Measurements from ENCODE around the gene CFAP20.

CFAP20 gene

GRCh38 chr16:58126451-58126961, 2.7 kb downstream of the CFAP20 start:
- no peak for DNase-seq (ENCODE audit: low read depth)
- H3K4me3 ChIP-seq (ENCODE audit: low read depth, low read length), result peak overlapping the region; percentile 21

- DNase-seq (ENCODE audit: low read depth), result no peak
- no peak overlapping the region for H3K4me3 ChIP-seq (ENCODE audit: low read depth, low read length)
Observed at GRCh38 chr16:58125781-58126335, 3.3 kb downstream of the CFAP20 start.

DNA sequence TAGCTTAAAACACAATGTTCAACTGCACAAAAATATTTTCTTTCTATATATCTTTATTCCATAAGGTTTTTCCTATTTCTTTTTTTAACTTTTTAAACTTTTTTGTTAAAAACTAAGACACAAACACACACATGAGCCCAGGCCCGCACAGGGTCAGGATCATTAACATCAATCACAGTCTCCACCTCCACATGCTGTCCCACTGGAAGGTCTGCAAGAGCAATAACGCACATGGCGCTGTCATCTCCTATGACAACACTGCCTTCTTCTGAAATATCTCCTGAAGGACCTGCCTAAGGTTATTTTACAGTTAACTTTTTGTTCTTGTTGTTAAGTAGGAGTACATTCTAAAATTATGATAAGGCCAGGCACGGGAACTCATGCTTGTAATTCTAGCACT, 4.1 kb downstream of the CFAP20 start:
- DNase-seq (ENCODE audit: low read depth), result no peak
- H3K4me3 ChIP-seq (ENCODE audit: low read depth, low read length), result no peak overlapping the region

DNA sequence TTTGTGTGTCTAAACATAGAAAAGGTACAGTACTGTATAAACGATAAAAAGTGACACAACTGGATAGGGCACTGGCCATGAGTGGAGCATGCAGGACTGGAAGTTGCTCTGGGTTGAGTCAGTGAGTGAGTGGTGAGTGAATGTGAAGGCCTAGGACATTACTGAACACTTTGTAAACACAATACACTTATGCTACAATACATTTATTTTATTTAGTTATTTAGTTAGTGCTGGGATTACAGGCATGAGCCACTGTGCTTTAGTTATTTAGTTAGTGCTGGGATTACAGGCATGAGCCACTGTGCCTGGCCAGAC, 4.6 kb downstream of the CFAP20 start:
- DNase-seq (ENCODE audit: low read depth), result no peak
- no peak overlapping the region for H3K4me3 ChIP-seq (ENCODE audit: low read depth, low read length)

- no peak overlapping the region for H3K4me3 ChIP-seq (ENCODE audit: low read depth, low read length)
- no peak for DNase-seq (ENCODE audit: low read depth)
Observed at GRCh38 chr16:58123896-58124600, 5.1 kb downstream of the CFAP20 start.

- H3K4me3 ChIP-seq (ENCODE audit: low read depth, low read length), result no peak overlapping the region
- no peak for DNase-seq (ENCODE audit: low read depth)
Observed at GRCh38 chr16:58121132-58121531, 8.0 kb downstream of the CFAP20 start.

DNA sequence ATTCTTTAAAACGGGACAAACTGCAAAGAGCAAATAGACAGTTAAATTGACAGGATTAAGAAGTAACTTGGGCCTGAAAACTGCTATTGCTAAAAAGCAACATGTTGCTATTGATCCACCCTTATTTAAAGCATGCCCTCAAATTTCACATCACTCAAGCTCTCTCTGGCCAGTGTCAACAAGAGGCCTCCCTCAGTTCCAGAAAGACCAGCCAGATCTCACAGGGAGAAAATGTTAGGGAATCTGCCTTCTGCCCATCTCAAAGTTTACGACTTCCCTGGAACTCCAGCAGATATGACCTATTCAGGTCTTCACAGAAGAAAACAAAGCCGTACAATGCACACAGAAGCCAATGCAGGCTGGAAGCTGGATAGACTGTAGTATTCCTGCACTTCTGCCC, 8.9 kb downstream of the CFAP20 start:
- H3K4me3 ChIP-seq (ENCODE audit: low read depth, low read length), result no peak overlapping the region
- DNase-seq (ENCODE audit: low read depth), result no peak

- DNase-seq (ENCODE audit: low read depth), result no peak
- no peak overlapping the region for H3K4me3 ChIP-seq (ENCODE audit: low read depth, low read length)
Observed at GRCh38 chr16:58119509-58119845, 9.7 kb downstream of the CFAP20 start.

GRCh38 chr16:58118801-58119508, 10.2 kb downstream of the CFAP20 start:
- DNase-seq (ENCODE audit: low read depth), result no peak
- H3K4me3 ChIP-seq (ENCODE audit: low read depth, low read length), result no peak overlapping the region

- no peak overlapping the region for H3K4me3 ChIP-seq (ENCODE audit: low read depth, low read length)
- DNase-seq (ENCODE audit: low read depth), result no peak
Observed at GRCh38 chr16:58116529-58116928, 12.7 kb downstream of the CFAP20 start.

DNA sequence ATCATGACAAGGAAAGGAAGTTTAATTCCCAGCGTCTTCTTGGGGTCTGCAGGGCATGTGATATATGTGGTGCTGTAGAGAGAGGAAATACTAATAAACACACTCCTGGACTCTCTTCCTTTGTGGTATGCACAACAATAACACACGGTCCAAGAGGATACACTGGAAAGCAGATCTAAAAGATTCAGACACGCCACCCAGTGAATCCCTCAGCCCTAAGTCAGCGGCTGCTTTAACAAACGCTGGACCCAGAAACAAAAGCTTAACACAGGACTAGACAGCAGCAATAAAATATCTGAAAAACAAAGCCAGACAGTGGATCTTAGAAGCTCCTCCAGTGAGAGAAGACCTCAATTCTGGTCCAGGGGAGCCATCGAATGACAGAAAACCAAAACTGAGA, 13.1 kb downstream of the CFAP20 start:
- no peak for DNase-seq (ENCODE audit: low read depth)
- H3K4me3 ChIP-seq (ENCODE audit: low read depth, low read length), result no peak overlapping the region

GRCh38 chr16:58114827-58115825, 14.1 kb downstream of the CFAP20 start:
- DNase-seq (ENCODE audit: low read depth), result no peak
- H3K4me3 ChIP-seq (ENCODE audit: low read depth, low read length), result no peak overlapping the region

DNA sequence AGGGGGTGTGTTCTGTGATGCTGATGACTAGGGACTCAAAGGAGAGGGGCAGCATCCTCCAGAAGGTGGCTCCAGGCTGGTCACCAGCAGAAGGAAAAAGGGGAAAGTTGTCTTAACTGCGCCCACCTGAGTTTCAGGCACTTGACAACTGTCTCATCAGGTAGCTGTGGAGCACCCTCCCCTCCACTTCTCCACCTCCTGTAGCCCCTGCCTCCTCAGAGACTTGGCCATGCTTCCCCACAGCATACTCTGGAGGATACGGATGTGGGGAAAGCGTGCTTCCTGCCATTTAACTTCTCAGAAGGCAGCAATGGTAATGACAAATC, 17.9 kb downstream of the CFAP20 start:
- no peak overlapping the region for H3K4me3 ChIP-seq (ENCODE audit: low read depth, low read length)
- DNase-seq (ENCODE audit: low read depth), result no peak

DNA sequence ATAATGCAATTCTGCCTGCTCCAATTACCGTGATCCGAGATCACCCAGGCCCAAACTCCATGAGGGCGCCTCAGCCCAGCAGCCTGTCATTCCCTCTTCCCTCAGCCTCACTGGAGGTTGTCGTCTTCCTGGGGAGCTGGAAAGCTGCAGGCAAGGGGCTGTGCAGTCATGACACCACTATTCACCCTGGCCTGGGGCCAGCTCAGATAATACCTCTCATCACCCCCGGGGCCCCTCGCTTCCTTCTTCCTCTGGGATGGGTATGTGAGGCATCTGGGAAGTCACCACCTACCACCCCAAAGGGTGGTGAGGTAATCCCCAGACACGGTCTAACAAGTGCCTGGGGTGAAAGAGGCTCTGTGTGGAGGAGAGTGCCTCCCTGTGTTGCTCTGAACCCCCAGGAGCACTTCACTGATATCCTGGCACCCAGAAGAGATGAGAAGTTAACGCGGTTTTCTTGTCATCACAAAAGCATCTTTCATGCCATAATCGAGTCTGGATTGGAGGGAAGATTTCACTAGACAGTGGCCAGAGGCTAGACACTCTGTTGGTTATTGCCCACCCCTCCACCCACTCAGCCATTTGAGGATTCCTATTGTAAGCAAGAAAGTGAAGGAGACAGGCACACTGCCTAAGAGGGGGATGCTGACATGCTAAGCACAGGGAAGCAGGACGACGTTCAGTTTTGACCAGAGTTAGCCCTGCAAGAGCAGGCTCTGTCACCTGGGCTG, 18.4 kb downstream of the CFAP20 start:
- DNase-seq (ENCODE audit: low read depth), result no peak

GRCh38 chr16:58109881-58110280, 19.3 kb downstream of the CFAP20 start:
- no peak overlapping the region for H3K4me3 ChIP-seq (ENCODE audit: low read depth, low read length)
- DNase-seq (ENCODE audit: low read depth), result no peak

More for the DNA sequence above, 18.4 kb downstream of the CFAP20 start:
- H3K4me3 ChIP-seq (ENCODE audit: low read depth, low read length), result no peak overlapping the region

DNA sequence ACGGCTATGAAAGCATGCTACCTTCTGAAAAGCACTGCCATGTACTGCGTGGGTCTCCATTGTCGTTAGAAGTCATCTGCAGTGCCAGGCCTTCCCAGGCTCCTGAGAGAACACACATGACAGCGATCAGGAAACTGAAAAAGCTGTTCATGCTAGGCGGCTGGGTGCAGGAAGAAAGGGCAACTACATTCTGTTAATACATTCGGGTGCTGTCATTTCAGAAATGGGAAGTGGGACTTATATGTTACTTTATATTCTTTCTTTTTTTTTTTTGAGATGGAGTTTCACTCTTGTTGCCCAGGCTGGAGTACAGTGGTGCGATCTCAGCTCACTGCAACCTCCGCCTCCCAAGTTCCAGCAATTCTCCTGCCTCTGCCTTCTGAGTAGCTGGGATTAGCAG, 19.9 kb downstream of the CFAP20 start:
- DNase-seq (ENCODE audit: low read depth), result no peak
- H3K4me3 ChIP-seq (ENCODE audit: low read depth, low read length), result no peak overlapping the region

- no peak for DNase-seq (ENCODE audit: low read depth)
- H3K4me3 ChIP-seq (ENCODE audit: low read depth, low read length), result no peak overlapping the region
Observed at GRCh38 chr16:58107709-58108108, 21.5 kb downstream of the CFAP20 start.

DNA sequence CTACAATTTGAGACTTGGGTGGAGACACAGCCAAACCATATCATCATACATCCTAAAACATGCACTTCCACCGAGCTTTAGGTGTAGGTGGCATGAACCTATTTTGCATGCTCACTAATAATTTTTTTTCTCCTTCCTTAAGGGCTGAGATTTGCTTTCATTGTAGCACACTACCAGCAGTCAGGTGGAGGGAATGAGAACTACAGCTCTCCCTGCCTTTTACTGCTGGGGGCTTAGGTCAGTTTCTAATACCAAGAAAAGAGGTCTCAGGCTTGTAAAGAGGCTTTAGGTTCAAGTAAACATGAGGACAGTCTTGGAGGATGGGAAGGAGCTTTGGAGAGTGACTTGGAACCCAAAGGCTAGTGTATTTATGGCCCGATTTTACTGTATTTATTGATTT, 22.0 kb downstream of the CFAP20 start:
- no peak for DNase-seq (ENCODE audit: low read depth)
- no peak overlapping the region for H3K4me3 ChIP-seq (ENCODE audit: low read depth, low read length)

- H3K4me3 ChIP-seq (ENCODE audit: low read depth, low read length), result no peak overlapping the region
- DNase-seq (ENCODE audit: low read depth), result no peak
Observed at GRCh38 chr16:58105631-58106030, 23.6 kb downstream of the CFAP20 start.
